Activated CD4-positive, alpha-beta memory T cell treated with anti-CD3 and anti-CD28 coated beads for 36 hours (primary cell): ENCODE data around the gene FGFRL1. TPM values are rescaled to one million over a fixed set of nuclear protein-coding genes. Genes with fewer than 3 reads are reported as not detected.
A peak's percentile ranks its signal among the peaks of the same experiment; 100 is the strongest.

Experiments used
- CTCF ChIA-PET: fragments of 350-600 bp; sonication (Branson Sonifier 250); formaldehyde crosslinking; loops from one replicate; lab custom pipeline; 2021; ENCODE audit warnings: antibody characterized with exemption, inconsistent platforms; lab: Charles Lee
- POLR2A ChIA-PET: fragments of 350-600 bp; sonication (Branson Sonifier 250); formaldehyde crosslinking; loops from one replicate; lab custom pipeline; 2021; ENCODE audit warnings: antibody characterized with exemption; lab: Charles Lee
- DNase-seq: peaks from one replicate; pipeline ENCODE4 v3.0.0-alpha.2; 2020
- H3K27ac Mint-ChIP-seq: one replicate; pipeline ENCODE4 v1.8.0; 2021; ENCODE audit warnings: mixed read lengths
- H3K27me3 Mint-ChIP-seq: one replicate; pipeline ENCODE4 v1.8.0; 2021; ENCODE audit warnings: mixed read lengths
- H3K36me3 Mint-ChIP-seq: one replicate; pipeline ENCODE4 v1.8.0; 2021; ENCODE audit warnings: mixed read lengths
- H3K4me1 Mint-ChIP-seq: one replicate; pipeline ENCODE4 v1.8.0; 2021; ENCODE audit warnings: low read depth, mixed read lengths
- H3K4me3 Mint-ChIP-seq: one replicate; pipeline ENCODE4 v1.8.0; 2021; ENCODE audit warnings: mild to moderate bottlenecking, mixed read lengths
- H3K9me3 Mint-ChIP-seq: one replicate; pipeline ENCODE4 v1.8.0; 2021; ENCODE audit warnings: mixed read lengths
- intact Hi-C: fragments of 100-400 bp; cut with micrococcal nuclease; formaldehyde crosslinking; loops from one replicate; pipeline ENCODE4 v1.15.1; 2023
- total RNA-seq, 2 experiments: library from RNA; stranded (reverse); gene quantifications; one replicate each; pipeline ENCODE4 v1.2.3, GENCODE V29; 2021

Gene FGFRL1
- total RNA-seq, 2 experiments from 2014 or later, result 12.2 to 15.1 TPM

DNA sequence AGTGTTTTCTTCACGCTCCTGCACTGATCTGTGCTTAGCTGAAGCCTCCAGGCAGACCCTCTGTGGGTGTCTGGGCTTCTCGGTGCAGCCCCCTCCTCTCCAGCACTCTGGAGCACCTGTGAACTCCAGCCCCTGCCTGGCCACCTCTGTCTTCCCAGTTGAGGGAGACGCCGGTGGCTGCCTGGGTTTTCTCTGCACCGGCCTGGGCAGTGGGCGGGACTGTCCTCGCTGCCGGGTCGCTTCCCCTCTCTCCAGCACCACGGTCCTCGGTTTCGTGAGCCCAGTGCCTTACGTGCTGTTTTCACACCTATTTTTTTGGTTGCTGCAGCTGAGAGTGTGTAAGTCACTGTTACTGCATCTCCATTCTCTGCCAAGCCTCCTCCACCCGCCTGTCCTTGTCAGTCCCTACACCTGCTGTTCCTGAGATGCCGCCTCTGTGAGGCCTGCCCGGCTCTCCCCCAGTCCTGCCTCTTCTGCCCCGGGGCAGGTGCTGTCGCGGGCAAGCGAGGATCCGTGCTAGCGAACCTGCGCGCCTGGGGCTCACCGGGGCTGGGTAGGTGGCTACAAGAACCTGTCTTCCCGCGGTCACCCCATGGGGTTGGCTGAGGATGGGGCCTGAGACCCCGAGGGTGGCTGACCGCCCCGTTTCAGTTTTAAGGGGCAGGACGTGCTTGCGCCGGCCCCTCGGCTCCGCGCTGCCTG, 2.4 kb upstream of the FGFRL1 start:
- intact Hi-C loops, result no loop called here
- ChIA-PET POLR2A (no interaction called here), CTCF (no interaction called here)
- H3K27me3 Mint-ChIP-seq, result peaks cover 38% of the 10 kb centered on the region
- H3K9me3 Mint-ChIP-seq, result no peaks in the 10 kb centered on the region
- no peak overlapping the region for H3K27ac Mint-ChIP-seq
- DNase-seq, result peak; percentile 42
- peaks cover 10% of the 10 kb centered on the region for H3K4me1 Mint-ChIP-seq
- H3K36me3 Mint-ChIP-seq, result no peaks in the 10 kb centered on the region
- peak overlapping the region; percentile 60 for H3K4me3 Mint-ChIP-seq

DNA sequence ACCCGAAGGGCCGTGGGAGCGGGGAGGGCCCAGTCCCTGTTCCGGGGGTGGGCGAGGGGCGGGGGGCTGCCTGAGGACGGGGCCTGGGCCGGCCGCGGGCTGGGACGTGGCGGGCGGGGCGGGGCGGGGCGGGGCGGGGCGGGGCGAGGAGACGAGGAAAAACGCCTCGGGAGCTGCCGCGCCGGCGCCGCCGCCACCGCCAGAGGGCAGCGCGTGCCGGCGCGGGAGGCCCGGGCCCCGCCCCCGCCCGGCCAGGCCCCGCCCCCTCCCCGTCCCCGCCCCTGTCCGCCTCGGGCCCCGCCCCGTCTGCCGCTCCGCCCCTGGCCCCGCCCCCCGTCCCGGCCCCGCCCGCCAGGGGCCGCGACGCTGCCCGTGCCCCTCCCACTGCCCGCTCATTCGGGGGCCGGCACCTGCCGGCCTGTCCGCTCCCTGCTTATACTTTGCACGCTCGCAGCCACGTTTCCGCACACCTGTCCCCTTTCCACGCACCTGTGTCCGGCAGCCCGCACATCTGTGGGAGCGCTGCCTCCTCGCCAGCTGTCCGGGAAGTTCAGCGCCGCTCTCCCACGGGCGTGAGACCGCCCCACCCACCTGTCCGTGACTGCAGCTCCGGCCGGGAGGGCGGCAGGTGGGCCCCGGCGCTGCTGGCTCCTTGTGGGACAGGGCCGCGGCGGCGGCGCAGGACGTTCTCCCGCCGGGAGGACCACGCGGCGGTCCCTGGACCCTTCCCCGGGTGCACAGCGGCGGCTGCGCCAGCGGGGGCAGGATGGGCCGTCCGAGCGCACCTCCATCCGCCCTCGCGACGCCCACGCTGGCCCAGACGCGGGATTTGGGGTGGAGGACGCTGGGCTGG, 1.7 kb upstream of the FGFRL1 start:
- POLR2A ChIA-PET, result interaction anchor here (0.9 to 1.0 kb wide), 2 partner anchors 23 to 239 kb away, joined by 3 read pairs; partner anchors contain the start of gene IDUA
- Mint-ChIP-seq H3K4me1 (peaks cover 10% of the 10 kb centered on the region), H3K4me3 (peak overlapping the region; percentile 70), H3K9me3 (no peaks in the 10 kb centered on the region), H3K27me3 (peaks cover 31% of the 10 kb centered on the region), H3K36me3 (no peaks in the 10 kb centered on the region), H3K27ac (no peak overlapping the region)
- peak; percentile 80 for DNase-seq
- CTCF ChIA-PET, result interaction anchor here (0.9 to 1.0 kb wide), 2 partner anchors 46 to 267 kb away, joined by 3 to 5 read pairs; no protein-coding TSS in a partner anchor
- intact Hi-C loops, result loop anchor here (1.0 to 5.0 kb wide), 5 partner anchors 77 to 337 kb away; partner anchors contain the start of genes CTBP1, GAK, MAEA and TMEM175

DNA sequence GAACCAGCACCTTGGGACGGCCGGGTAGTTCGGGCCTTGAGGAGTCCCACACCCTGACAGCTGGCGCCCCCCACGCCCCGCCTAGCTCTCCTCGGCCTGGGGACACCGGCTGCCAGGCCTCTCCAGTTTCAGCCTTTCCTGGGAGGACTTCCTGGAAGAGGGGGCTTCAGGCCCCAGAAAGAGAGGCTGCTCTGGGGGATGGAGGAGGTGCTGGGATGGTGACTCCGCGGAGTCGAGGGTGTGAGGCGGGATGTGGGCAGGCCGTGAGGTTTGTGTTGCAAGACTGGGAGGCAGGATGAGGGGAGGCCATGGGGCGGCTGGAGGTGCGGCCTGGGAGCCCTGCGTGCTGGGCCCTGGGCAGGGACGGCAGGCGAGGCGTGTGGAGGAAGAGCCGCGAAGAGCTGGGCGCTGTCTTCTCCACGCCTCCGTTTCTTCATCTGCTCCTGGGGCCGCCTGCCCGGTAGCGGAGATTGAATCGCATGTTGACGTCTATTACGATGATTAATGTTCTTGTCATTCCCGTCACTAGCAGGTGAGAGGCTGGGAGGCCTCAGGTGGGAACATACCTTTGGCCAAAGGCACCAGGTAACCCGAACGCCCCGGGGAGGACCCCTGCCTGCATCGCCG, 918 bp upstream of the FGFRL1 start:
- CTCF ChIA-PET, result interaction anchor here (0.9 to 1.0 kb wide), 3 partner anchors 11 to 268 kb away, joined by 3 to 5 read pairs (median 3); no protein-coding TSS in a partner anchor
- Mint-ChIP-seq H3K36me3 (no peaks in the 10 kb centered on the region), H3K4me3 (peak overlapping the region; percentile 69), H3K4me1 (peaks cover 10% of the 10 kb centered on the region), H3K27ac (peak overlapping the region; percentile 76), H3K9me3 (no peaks in the 10 kb centered on the region), H3K27me3 (peaks cover 30% of the 10 kb centered on the region)
- POLR2A ChIA-PET, result interaction anchor here (0.9 to 1.0 kb wide), 2 partner anchors 24 to 238 kb away, joined by 3 read pairs; partner anchors contain the start of gene IDUA
- intact Hi-C loops, result loop anchor here (1.0 to 5.0 kb wide), 7 partner anchors 37 to 336 kb away; partner anchors contain the start of genes CTBP1, DGKQ, GAK and MAEA
- peak; percentile 89 for DNase-seq

- peaks cover 24% of the 10 kb centered on the region for H3K27me3 Mint-ChIP-seq
- peaks cover 10% of the 10 kb centered on the region for H3K4me1 Mint-ChIP-seq
- no peak for DNase-seq
- CTCF ChIA-PET, result no interaction called here
- H3K36me3 Mint-ChIP-seq, result no peaks in the 10 kb centered on the region
- POLR2A ChIA-PET, result no interaction called here
- H3K9me3 Mint-ChIP-seq, result no peaks in the 10 kb centered on the region
- no peak overlapping the region for H3K27ac Mint-ChIP-seq
- intact Hi-C loops, result loop anchor here (1.0 to 5.0 kb wide), 6 partner anchors 38 to 335 kb away; partner anchors contain the start of genes CTBP1, DGKQ, GAK and MAEA
- no peak overlapping the region for H3K4me3 Mint-ChIP-seq
Observed at GRCh38 chr4:1011666-1012033, 224 bp downstream of the FGFRL1 start.

DNA sequence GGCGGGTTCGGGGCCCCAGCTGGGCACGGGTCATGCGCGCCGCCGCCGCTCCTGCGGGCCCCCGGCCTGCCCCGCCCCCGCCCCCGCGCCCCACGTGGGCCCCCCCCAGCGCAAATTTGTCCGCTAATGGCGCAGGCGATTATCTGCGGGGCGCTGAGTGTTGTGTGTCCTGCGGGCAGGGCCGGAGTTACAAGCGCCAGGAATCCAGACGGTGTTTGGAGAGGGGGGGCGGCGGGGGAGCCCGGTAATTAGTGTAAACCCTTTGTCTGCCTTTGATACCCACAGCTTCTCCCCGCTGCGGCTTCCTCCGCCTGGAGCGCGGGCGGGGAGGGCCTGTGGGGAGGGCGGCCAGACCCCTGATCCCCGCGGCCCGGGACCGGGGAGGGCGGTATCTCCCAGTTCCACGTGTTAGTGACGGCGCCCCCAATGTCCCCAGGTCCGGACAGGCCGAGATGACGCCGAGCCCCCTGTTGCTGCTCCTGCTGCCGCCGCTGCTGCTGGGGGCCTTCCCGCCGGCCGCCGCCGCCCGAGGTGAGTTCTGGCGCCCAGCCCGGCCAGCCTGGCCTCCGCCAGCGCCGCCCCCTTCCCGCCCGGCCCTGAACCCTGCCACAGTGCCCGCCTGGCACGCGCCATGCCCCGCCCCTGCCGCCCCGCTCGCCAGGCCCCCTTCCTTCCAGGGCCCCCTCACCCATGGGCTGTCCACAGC, 761 bp downstream of the FGFRL1 start:
- POLR2A ChIA-PET, result no interaction called here
- no peak overlapping the region for H3K27ac Mint-ChIP-seq
- intact Hi-C loops, result loop anchor here (5.0 kb wide), 2 partner anchors 80 to 275 kb away; partner anchors contain the start of genes GAK, MAEA and TMEM175

DNA sequence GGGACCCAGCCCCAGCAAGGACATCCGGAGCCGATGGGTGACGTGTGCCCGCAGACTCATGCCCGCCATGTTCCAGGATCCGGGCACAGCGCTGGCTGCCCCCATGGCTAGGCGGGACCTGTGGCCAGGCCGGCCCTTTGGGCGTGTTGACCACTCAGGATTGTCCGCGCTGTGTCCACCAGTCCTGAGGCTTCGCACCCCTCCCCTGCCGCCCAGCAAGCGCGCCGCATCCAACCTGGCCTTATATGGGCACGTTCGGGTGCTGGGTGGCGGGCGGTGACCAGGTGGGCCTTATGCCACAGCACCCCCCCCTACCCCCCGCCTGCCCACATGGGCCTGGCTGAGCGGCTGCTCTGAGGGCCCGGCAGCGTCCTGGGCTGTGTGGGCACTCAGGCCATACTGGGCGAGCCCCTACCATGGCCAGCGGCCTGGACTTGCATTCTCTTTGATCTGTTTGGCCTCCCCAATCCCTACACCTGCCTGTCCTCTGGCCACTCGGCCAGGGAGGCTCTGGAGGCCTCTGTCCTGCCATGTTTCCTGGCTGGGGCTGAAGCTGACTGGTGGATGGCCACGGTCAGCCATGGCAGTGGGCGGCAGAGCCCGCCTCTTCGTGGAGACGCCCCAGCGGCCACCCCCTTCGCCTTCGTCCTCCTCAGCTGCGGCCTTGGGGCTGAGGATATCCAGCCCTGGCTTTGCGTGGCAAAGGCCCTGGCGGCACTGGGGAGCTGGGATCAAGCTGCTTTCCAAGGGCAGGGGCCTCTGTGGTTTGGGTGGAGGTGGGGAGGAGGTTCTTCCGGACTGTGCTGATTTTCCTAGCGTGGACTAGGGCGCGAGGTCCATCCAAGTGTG, 2.0 kb downstream of the FGFRL1 start:
- Mint-ChIP-seq H3K4me3 (no peak overlapping the region), H3K9me3 (no peaks in the 10 kb centered on the region), H3K4me1 (peaks cover 10% of the 10 kb centered on the region), H3K27me3 (peaks cover 7% of the 10 kb centered on the region), H3K27ac (no peak overlapping the region), H3K36me3 (no peaks in the 10 kb centered on the region)
- CTCF ChIA-PET, result no interaction called here
- no peak for DNase-seq
- POLR2A ChIA-PET, result no interaction called here
- intact Hi-C loops, result loop anchor here (5.0 kb wide), 2 partner anchors 81 to 274 kb away; partner anchors contain the start of genes GAK, MAEA and TMEM175

More for the DNA sequence above, 761 bp downstream of the FGFRL1 start:
- H3K9me3 Mint-ChIP-seq, result no peaks in the 10 kb centered on the region
- H3K4me1 Mint-ChIP-seq, result peaks cover 10% of the 10 kb centered on the region
- peak overlapping the region; percentile 59 for H3K4me3 Mint-ChIP-seq
- peaks cover 18% of the 10 kb centered on the region for H3K27me3 Mint-ChIP-seq
- H3K36me3 Mint-ChIP-seq, result no peaks in the 10 kb centered on the region
- DNase-seq, result peak; percentile 48
- CTCF ChIA-PET, result no interaction called here

DNA sequence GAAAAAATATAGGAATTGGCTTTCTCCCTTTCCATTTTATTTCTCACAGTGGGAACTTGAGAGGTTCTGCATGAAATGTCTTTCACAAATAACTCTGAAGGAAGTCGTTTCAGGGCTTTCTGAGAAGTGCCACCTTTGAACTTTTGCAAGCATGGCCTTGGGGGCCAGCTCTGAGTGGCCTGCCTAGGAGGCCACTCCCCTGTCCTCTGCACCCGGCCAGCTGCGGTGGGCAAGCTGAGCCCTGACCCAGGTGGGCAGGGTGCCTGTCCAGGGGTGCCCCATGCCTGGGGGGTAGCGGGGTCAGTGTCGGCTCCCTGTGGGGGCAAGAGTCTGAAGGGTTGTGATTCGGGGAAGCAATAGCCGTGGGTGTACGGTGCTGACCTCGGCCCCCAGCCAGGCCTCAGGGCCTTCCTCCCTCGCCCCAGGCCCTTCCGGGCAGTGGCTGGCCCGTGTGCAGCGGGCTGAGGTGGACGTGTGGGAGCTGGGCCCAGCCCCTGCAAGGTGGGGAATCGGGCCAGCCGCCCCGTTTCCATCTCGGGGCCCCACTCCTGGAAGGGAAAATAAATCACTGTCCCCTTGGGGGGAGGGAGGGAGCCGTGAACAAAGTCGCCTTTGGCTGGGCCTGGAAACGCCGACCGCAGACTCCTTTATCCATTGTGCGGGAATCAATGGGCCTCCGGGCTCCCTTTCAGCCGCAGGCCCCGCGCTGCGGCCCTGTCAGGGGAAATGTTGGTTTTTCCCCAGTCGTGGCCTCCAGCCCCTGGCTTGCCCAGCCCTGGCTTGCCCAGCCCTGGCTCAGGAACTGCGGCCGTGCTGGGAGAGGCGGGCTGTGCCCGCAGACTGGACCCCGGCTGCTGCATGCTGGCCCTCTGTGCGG, 3.1 kb downstream of the FGFRL1 start:
- intact Hi-C loops, result loop anchor here (5.0 kb wide), 2 partner anchors 82 to 273 kb away; partner anchors contain the start of genes GAK, MAEA and TMEM175
- DNase-seq, result no peak
- no peak overlapping the region for H3K4me3 Mint-ChIP-seq
- peaks cover 5% of the 10 kb centered on the region for H3K4me1 Mint-ChIP-seq
- H3K9me3 Mint-ChIP-seq, result no peaks in the 10 kb centered on the region
- no peaks in the 10 kb centered on the region for H3K36me3 Mint-ChIP-seq
- no peaks in the 10 kb centered on the region for H3K27me3 Mint-ChIP-seq
- ChIA-PET CTCF (no interaction called here), POLR2A (no interaction called here)
- H3K27ac Mint-ChIP-seq, result no peak overlapping the region

DNA sequence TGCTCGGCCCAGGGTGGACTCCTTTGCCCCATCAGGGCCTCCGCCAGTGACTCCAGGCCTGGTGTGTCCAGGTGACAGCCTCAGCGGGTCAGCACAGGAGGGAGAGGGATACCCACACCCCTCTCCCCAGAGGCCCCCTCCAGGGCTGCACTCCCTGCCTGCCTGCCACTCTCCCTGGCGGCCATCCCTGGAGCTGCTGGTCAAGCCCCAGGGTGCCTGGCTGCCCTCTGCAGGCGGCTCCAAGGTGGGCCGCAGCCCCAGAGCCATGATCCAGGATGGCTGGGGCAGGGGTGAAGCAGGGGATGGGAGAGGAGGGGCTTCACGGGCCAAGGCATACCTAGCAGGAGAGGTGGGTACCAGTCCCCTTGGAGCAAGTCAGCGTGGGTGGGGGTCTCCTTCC, 3.8 kb downstream of the FGFRL1 start:
- no peak for DNase-seq
- Mint-ChIP-seq H3K9me3 (no peaks in the 10 kb centered on the region), H3K4me1 (peaks cover 5% of the 10 kb centered on the region), H3K36me3 (no peaks in the 10 kb centered on the region), H3K27me3 (no peaks in the 10 kb centered on the region), H3K27ac (no peak overlapping the region), H3K4me3 (no peak overlapping the region)
- intact Hi-C loops, result no loop called here
- ChIA-PET CTCF (no interaction called here), POLR2A (no interaction called here)

DNA sequence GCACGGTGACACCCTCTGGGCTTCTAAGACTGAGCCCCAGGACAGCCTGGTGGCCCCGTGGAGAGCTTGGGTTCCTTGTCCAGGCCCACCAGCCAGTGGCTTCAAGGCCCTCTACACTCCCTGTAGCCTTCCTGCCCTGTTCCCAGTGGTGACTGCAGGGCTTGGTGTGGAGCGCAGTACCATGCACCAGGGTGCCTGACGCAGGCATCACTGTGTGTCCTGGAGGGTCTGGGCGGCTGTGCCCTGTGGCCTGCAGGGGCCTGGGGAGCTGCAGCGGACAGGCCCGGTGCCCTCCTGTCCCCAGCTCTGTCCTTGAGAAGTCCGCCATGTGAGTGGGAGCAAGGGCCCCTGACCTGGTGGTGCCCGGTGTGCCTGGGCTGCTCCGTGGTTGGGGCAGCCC, 4.3 kb downstream of the FGFRL1 start:
- ChIA-PET POLR2A (no interaction called here), CTCF (no interaction called here)
- DNase-seq, result no peak
- H3K9me3 Mint-ChIP-seq, result no peaks in the 10 kb centered on the region
- no peak overlapping the region for H3K27ac Mint-ChIP-seq
- no peaks in the 10 kb centered on the region for H3K27me3 Mint-ChIP-seq
- intact Hi-C loops, result no loop called here
- no peaks in the 10 kb centered on the region for H3K36me3 Mint-ChIP-seq
- no peak overlapping the region for H3K4me3 Mint-ChIP-seq
- peaks cover under 1% of the 10 kb centered on the region for H3K4me1 Mint-ChIP-seq

- no peak for DNase-seq
- no peaks in the 10 kb centered on the region for H3K36me3 Mint-ChIP-seq
- intact Hi-C loops, result no loop called here
- POLR2A ChIA-PET, result no interaction called here
- no peaks in the 10 kb centered on the region for H3K27me3 Mint-ChIP-seq
- no peaks in the 10 kb centered on the region for H3K9me3 Mint-ChIP-seq
- H3K4me3 Mint-ChIP-seq, result no peak overlapping the region
- no peak overlapping the region for H3K27ac Mint-ChIP-seq
- CTCF ChIA-PET, result no interaction called here
- no peaks in the 10 kb centered on the region for H3K4me1 Mint-ChIP-seq
Observed at GRCh38 chr4:1017211-1017610, 5.8 kb downstream of the FGFRL1 start.
